CD4-positive, alpha-beta T cell treated with Interleukin-10 for 1 hour (primary cell): ENCODE results near the gene LRFN2.

Experiments
- DNase-seq: peaks from one replicate; pipeline ENCODE4 v3.0.0-alpha.2; 2020

LRFN2 gene

GRCh38 chr6:40585651-40586269 lies 1.4 kb downstream of the LRFN2 start:
- DNase-seq, result no peak

- no peak for DNase-seq
These were observed 1.9 kb downstream of the LRFN2 start for GRCh38 chr6:40585223-40585622.

GRCh38 chr6:40584741-40585140 lies 2.4 kb downstream of the LRFN2 start:
- DNase-seq, result no peak

GRCh38 chr6:40583709-40584108 lies 3.5 kb downstream of the LRFN2 start:
- DNase-seq, result no peak

DNA sequence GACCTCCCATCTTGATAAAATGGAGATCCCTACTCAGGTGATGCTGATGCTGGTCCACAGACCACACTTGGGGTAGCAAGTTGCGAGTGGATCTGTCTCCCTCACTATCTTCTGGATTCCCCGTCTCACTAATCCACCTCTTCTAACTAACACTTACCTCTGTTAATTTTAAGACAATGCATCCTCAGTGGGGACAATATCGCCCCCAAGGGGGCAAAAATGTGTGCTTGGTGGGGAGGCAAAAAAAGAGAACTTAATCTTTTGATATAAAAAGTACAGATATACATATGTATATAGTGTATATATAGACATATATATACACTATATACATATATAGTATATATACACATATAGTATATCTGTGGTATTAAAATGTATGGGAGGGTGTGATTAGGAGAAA lies 4.3 kb downstream of the LRFN2 start:
- peak; percentile 29 for DNase-seq

DNA sequence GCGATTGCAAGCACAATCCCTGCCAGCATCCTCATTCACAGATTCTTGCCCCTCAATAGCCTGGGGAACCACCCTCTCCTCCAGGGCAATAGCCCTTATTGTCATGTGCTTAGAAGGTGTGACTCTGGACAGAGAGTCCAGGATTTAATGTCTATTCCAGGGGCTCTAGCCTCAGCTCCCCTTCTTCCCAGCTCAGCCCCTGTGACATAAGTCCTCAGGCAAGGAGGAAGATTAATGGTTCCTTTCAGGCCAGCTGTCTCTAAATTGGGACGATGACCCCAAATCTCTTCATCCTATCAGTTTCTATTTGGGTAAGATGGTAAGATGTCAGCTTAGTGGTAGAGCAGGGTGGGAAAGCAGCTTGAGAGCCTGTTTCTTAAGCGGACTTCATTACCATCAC lies 8.1 kb downstream of the LRFN2 start:
- DNase-seq, result no peak

GRCh38 chr6:40577672-40578071 lies 9.5 kb downstream of the LRFN2 start:
- no peak for DNase-seq

DNA sequence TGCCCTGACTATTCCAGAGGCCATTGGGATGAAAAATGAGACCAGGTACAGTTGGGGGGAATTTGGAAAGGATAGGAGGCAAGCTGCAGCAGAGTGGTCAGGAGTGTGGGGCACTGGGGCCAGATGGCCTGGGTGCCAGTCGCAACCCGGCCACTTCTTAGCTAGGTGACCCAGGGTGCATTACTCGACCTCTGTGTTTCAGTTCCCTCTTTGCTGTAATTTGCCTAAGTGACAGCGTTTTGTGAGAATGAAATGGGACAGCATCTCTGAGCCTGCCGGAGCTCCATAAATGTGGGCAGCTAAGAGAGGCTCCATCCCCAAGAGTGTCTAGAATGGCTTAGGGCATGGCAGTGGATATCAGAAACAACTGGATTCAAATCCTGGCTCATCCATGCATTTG lies 13.9 kb downstream of the LRFN2 start:
- DNase-seq, result no peak

- DNase-seq, result no peak
These were observed 17.8 kb downstream of the LRFN2 start for GRCh38 chr6:40569162-40569910.

GRCh38 chr6:40568062-40568708 lies 19.0 kb downstream of the LRFN2 start:
- no peak for DNase-seq

DNA sequence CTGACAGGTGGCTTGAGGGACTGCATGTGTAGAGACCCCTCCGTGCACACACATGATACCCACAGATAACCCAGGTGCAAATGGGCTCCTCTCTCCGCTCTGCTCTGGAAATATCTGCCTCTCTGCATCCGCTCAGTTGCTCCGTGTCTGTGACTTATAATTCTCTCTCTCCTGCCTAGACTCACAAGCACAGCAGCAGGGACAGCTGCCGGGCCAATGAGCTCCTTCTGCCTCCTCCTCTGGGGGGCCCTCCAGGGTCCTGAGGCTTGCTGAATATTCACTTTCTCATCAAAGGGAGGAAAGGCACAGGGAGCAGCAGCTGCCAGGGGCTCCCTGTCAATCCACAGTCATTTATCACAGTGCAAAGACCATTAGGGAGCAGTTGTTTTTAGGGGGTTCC lies 24.1 kb downstream of the LRFN2 start:
- no peak for DNase-seq

GRCh38 chr6:40559056-40559455 lies 28.1 kb downstream of the LRFN2 start:
- no peak for DNase-seq

- no peak for DNase-seq
These were observed 29.1 kb downstream of the LRFN2 start for GRCh38 chr6:40558102-40558501.

DNA sequence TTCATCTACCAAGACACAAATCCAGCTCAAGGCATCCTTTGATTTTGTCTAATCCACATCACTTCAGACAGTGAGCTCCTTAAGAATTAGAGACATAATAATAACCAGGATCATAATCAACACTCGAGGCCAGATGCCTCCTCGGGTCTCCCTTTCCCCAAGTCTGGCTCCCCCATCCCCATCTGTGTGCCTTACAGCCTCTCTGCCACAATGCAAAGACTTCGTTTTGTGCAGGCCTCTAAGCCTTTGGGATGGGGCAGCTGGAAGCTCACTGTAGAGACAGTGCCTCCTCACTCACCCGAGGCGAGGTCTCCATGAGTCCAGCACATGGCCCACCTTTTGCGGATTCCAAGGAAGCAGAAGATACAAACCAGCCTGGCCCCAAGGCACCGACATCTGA lies 30.3 kb downstream of the LRFN2 start:
- DNase-seq, result no peak

DNA sequence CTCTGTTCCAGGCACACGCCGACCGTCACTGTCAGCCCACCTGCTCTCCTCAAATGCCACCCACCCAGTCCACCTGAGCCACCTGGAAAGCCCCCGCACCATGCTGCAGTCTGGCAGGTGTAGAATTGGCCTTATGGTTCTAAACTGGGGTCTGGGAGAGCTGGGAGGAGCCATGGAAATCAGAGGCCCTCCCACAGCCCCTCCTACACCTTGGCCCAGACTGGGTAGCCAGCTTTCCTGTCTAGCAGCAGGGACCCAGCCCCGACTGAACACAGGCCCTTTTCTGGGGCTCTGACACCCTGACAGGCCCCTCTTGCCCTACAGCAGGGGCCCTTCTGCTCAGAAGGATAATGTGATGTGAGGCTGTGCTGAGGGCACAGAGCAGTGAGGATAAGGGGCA lies 31.1 kb downstream of the LRFN2 start:
- no peak for DNase-seq

DNA sequence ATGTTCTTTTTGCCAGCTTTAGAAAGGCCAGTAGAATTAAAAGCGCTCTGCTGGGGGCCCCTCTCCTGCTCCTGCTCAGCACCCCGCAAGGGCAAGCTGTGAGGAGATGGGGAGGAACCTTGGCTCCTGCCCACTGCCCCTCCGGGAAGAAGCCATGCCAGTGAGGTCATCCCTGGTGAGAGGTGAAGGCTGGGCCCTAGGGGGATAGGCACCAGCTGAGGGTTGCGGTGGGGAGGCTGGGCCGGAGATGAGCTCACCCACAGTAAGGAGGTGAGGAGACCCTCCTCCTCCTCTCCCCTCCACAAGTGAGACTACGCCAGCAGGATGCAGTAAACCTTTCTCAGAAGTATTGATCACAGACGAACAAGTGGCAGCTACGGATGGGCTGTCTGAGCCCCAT lies 32.1 kb downstream of the LRFN2 start:
- DNase-seq, result no peak

DNA sequence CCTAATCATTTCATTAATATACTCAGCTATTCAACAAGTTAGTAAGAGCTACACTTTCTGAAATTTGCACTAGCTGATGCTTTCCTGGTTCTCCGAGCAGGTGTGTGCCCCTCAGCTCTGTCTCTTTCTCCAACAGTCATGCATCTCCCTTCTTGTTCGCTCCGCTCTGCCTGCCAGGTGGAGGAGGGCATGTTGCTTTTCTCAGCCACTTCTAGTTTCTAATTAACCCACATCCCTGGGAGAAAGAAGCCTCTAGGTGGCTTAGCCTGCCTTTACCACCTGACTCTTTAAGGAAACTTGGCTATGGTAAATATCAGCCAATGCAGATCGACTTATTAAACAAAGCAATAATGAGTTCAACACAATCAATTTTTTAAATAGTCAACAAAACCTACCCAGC lies 34.2 kb downstream of the LRFN2 start:
- DNase-seq, result no peak

DNA sequence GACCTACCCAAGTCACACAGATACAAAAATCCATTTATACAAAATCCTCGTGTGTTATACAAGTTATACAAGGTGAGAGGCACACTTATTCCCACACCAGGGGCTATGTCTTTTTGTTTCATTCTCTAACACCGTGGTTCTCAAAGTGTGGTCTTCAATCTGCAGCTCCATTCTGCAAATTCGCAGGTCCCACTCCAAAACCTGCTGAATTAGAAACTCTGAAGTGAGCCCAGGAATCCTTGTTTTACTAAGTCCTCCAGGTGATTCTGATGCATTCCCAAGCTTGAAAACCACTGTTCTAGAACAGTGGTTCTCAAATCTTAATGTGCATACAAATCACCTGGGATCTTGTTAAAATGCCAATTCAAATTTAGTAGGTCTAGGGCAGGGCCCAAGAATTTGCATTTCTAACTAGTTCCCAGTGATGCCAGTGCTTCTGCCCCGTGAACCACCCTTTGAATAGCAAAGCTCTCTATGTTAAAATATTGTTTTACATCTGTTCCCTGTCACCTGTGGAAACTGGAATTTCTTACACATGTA lies 35.1 kb downstream of the LRFN2 start:
- DNase-seq, result no peak

DNA sequence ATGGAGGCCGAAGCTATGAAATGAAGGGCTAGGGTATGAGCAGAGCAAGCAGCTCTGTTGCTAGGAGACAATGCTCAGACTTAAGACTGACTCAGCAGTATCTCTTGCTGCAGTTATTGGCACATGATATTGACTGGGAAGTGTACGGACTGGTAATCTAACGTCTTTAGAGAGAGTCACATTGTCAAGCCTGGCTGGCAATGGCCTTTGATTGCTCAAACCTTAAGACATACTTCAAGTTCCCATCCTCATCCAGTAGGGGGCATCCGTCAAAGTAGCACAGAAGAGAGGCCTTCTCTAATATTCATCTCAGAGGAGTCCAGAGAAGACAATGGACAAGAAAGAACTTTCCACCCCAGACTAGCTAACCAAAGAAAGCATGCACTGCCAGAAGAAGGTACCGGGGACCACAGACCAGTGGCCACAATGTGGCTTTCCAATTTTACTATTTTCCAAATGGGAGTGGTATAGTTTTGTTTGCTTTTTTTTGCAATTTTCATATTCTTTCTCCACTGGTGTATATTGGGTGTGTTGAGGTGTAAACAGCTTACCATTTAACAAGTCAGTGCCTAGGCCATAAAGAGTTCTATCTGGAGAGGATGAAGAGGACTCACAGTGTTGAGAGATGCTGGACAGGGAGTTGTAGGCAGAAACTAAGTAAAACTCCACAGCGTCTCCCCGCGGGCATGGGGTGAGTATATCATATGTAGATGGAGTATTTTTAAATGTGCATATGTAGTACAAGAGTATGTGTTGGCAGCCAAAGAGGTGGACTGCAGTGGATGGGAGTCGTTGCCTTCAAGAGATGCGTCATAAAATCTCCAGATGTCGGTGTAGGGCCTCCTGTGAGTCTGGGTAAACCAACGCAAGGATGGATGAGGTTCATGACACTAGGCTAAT lies 36.7 kb downstream of the LRFN2 start:
- peak; percentile 36 for DNase-seq

DNA sequence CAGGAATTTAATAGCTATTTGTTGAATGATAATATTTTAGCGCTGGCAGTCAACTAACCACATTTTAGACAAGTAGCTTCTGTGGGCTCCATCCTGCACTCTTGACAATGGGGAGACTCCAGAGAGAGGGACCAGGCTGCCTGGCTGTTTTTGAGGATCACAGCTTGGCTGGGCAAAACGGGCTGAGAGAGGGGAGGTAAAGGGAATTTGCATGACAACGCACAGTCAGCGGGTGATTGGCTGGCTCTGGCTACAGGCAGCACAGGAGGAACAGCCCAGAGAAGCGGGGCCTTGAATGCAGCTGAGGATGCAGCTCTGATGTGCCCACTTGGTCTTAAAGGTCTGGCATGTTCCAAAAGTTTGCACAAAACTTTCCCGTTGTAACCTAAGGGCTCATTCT lies 41.2 kb downstream of the LRFN2 start:
- DNase-seq, result no peak

- no peak for DNase-seq
These were observed 43.4 kb downstream of the LRFN2 start for GRCh38 chr6:40543776-40544175.

GRCh38 chr6:40543146-40543545 lies 44.0 kb downstream of the LRFN2 start:
- no peak for DNase-seq

DNA sequence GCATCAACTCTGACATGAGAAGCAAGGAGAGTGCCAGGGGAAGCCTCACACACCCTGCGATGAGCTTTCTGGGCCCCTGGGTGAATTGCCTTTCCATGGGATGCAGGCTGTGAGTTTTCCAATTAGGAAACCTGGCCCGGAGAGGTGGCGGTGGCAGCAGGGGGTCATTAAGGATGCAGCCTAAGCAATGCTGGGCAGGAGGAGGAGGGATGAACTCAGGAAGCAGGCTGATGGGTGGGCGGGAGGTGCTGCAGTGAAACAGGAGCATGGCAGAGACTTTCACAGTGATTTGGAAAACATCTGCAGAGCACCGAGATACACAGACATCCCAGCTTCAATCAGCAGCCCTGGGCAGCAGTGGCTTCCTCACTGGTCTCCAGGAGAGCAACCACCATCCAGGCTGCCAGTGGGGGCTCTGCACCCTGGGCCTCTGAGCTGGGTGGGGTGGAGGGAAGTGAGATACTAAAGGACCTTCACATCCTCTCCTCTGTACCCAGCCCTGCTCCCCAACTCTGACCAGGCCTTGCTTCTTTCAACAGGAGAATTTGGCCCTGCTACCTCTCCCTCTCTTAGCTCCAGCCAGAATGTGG lies 44.9 kb downstream of the LRFN2 start:
- DNase-seq, result no peak
